Right cardiac atrium (tissue), 5 donors: Measurements from ENCODE around the gene PWWP2B. TPM values are rescaled to one million over a fixed set of nuclear protein-coding genes. Genes with fewer than 3 reads are reported as not detected.
A peak's percentile ranks its signal among the peaks of the same experiment; 100 is the strongest.

ENCODE experiments used
- ATAC-seq, 2 donors: fragments of 200-7000 bp; cut with Tn5 transposase; one replicate each; pipeline versions ENCODE4 v1.8.0 to v1.9.1; 2020; ENCODE audit warnings: moderate library complexity in 2 of 2, mild to moderate bottlenecking in 1 of 2
- DNase-seq, 3 donors: peaks; one replicate each; pipeline ENCODE4 v3.0.0-alpha.2; 2020
- H3K27ac ChIP-seq: one replicate; pipeline ENCODE4 v1.5.1; 2013; ENCODE audit warnings: mild to moderate bottlenecking, low read length, control low read depth, moderate library complexity
- H3K27me3 ChIP-seq: one replicate; pipeline ENCODE4 v1.6.1; 2013; ENCODE audit not compliant: control insufficient read depth, insufficient read depth
- H3K4me1 ChIP-seq: one replicate; pipeline ENCODE4 v1.6.1; 2013; ENCODE audit warnings: low read length; ENCODE audit not compliant: control insufficient read depth, insufficient read depth
- H3K4me3 ChIP-seq: one replicate; pipeline ENCODE4 v1.5.1; 2013; ENCODE audit warnings: low read length, control low read depth
- H3K9me3 ChIP-seq: one replicate; pipeline ENCODE4 v1.6.1; 2013; ENCODE audit warnings: low read length; ENCODE audit not compliant: control insufficient read depth
- WGBS: extraction: QIAGEN DNeasy Blood & Tissue Kit; methylation state at CpG from one replicate; pipeline ENCODE4 v1.1.7; 2013; 5-methylcytosine and 5-hydroxymethylcytosine counted together
- intact Hi-C, 4 donors: fragments of 100-400 bp; cut with DNase I; formaldehyde crosslinking; loops; one replicate each; pipeline versions ENCODE4 v1.11.0 to v1.14.0; 2022 to 2023
- polyA plus RNA-seq: library from polyadenylated mRNA; stranded (reverse); fragments of 200-250 nt; gene quantifications from one replicate; pipeline ENCODE4 v1.2.3, GENCODE V29; 2013
- total RNA-seq, 4 donors: library from RNA; stranded (reverse); fragmentation: NEBNext Ultra II Directional; extraction: Animal tissue kit (Norgen Biotek cat#: 25700); gene quantifications; one replicate each; pipeline ENCODE4 v1.2.1, GENCODE V29; 2021
- donor health status: healthy with polysubstance abuse.
- donor health status: DM: no; HTN: yes; CAD: no.
- donor health status: DM: no; HTN: no; CAD: no.
- donor health status: DM: no; HTN: yes; CAD: no; lungs with severe emphysema.
- donor health status: DM: yes; HTN: yes; CAD: no.

The PWWP2B gene
- total and polyA plus RNA-seq, 5 donors = 7.0 to 10.6 (median 9.1) TPM

- no peak overlapping the region for H3K4me3 ChIP-seq
- no peak overlapping the region for H3K27ac ChIP-seq
- H3K9me3 ChIP-seq = no peaks in the 10 kb centered on the region
- no peaks in the 10 kb centered on the region for H3K27me3 ChIP-seq
- ATAC-seq (peak; percentile 12 to 23), DNase-seq (peak in 1 of 3 donors; percentile 12)
- intact Hi-C loops = loop anchor here in 3 of 4 donors (2.0 to 5.0 kb wide), 2 partner anchors 132 kb away; no protein-coding TSS in a partner anchor
- H3K4me1 ChIP-seq = no peaks in the 10 kb centered on the region
- 93% methylated on average over 32 of the region's 32 CpGs for WGBS
Observed at GRCh38 chr10:132354356-132355094, 42.5 kb upstream of the PWWP2B start.

GRCh38 chr10:132355297-132355696, 41.7 kb upstream of the PWWP2B start:
- Histone ChIP-seq H3K4me3 (no peak overlapping the region), H3K27ac (no peak overlapping the region), H3K27me3 (no peaks in the 10 kb centered on the region), H3K4me1 (no peaks in the 10 kb centered on the region), H3K9me3 (no peaks in the 10 kb centered on the region)
- WGBS = 93% methylated on average over 17 of the region's 17 CpGs
- ATAC-seq (no peak), DNase-seq (peak in 1 of 3 donors; percentile 7)
- intact Hi-C loops = loop anchor here in 2 of 4 donors (2.0 kb wide), 1 partner anchor 132 kb away; no protein-coding TSS in a partner anchor

- intact Hi-C loops = loop anchor here in 2 of 4 donors (2.0 kb wide), 1 partner anchor 133 kb away; no protein-coding TSS in a partner anchor
- Histone ChIP-seq H3K4me1 (no peaks in the 10 kb centered on the region), H3K4me3 (no peak overlapping the region), H3K27me3 (no peaks in the 10 kb centered on the region), H3K9me3 (no peaks in the 10 kb centered on the region), H3K27ac (no peak overlapping the region)
- DNase-seq (no peak), ATAC-seq (no peak)
- 87% methylated on average over 13 of the region's 13 CpGs for WGBS
Observed at GRCh38 chr10:132355754-132356153, 41.2 kb upstream of the PWWP2B start.

- Histone ChIP-seq H3K4me1 (no peaks in the 10 kb centered on the region), H3K27ac (no peak overlapping the region), H3K9me3 (no peaks in the 10 kb centered on the region), H3K4me3 (no peak overlapping the region), H3K27me3 (no peaks in the 10 kb centered on the region)
- 92% methylated on average over 12 of the region's 12 CpGs for WGBS
- DNase-seq (no peak), ATAC-seq (no peak)
- intact Hi-C loops = no loop called here
Observed at GRCh38 chr10:132356621-132357195, 40.3 kb upstream of the PWWP2B start.

- Histone ChIP-seq H3K4me3 (no peak overlapping the region), H3K9me3 (no peaks in the 10 kb centered on the region), H3K27ac (no peak overlapping the region), H3K4me1 (no peaks in the 10 kb centered on the region), H3K27me3 (no peaks in the 10 kb centered on the region)
- no peak for ATAC-seq
- 97% methylated on average over 15 of the region's 15 CpGs for WGBS
- intact Hi-C loops = no loop called here
- DNase-seq = no peak
Observed at GRCh38 chr10:132357286-132358058, 39.5 kb upstream of the PWWP2B start.

GRCh38 chr10:132359305-132360040, 37.5 kb upstream of the PWWP2B start:
- DNase-seq (peak in 2 of 3 donors; percentile 24 to 74), ATAC-seq (peak; percentile 19 to 42)
- 61% methylated on average over 21 of the region's 21 CpGs for WGBS
- H3K9me3 ChIP-seq = no peaks in the 10 kb centered on the region
- no peaks in the 10 kb centered on the region for H3K4me1 ChIP-seq
- intact Hi-C loops = no loop called here
- no peaks in the 10 kb centered on the region for H3K27me3 ChIP-seq
- H3K27ac ChIP-seq = peak overlapping the region; percentile 14
- H3K4me3 ChIP-seq = no peak overlapping the region

GRCh38 chr10:132360766-132361447, 36.1 kb upstream of the PWWP2B start:
- Histone ChIP-seq H3K4me3 (no peak overlapping the region), H3K27me3 (no peaks in the 10 kb centered on the region), H3K27ac (no peak overlapping the region), H3K4me1 (no peaks in the 10 kb centered on the region), H3K9me3 (no peaks in the 10 kb centered on the region)
- 76% methylated on average over 22 of the region's 22 CpGs for WGBS
- intact Hi-C loops = no loop called here
- peak in 2 of 3 donors; percentile 22 to 69 for DNase-seq
- ATAC-seq = peak; percentile 18 to 50

GRCh38 chr10:132361581-132362101, 35.4 kb upstream of the PWWP2B start:
- Histone ChIP-seq H3K4me1 (no peaks in the 10 kb centered on the region), H3K27ac (no peak overlapping the region), H3K4me3 (no peak overlapping the region), H3K9me3 (no peaks in the 10 kb centered on the region), H3K27me3 (no peaks in the 10 kb centered on the region)
- ATAC-seq (no peak), DNase-seq (peak in 1 of 3 donors; percentile 11)
- intact Hi-C loops = no loop called here
- WGBS = 96% methylated on average over 15 of the region's 15 CpGs

GRCh38 chr10:132362151-132362611, 34.8 kb upstream of the PWWP2B start:
- peak in 1 of 3 donors; percentile 10 for DNase-seq

GRCh38 chr10:132363376-132363775, 33.6 kb upstream of the PWWP2B start:
- Histone ChIP-seq H3K9me3 (no peaks in the 10 kb centered on the region), H3K27me3 (no peaks in the 10 kb centered on the region), H3K4me3 (no peak overlapping the region), H3K4me1 (no peaks in the 10 kb centered on the region), H3K27ac (no peak overlapping the region)
- no peak for DNase-seq
- no peak for ATAC-seq
- WGBS = 88% methylated on average over 15 of the region's 15 CpGs
- intact Hi-C loops = no loop called here

More at GRCh38 chr10:132362151-132362611, 34.8 kb upstream of the PWWP2B start:
- no peaks in the 10 kb centered on the region for H3K27me3 ChIP-seq
- intact Hi-C loops = no loop called here
- H3K9me3 ChIP-seq = no peaks in the 10 kb centered on the region
- H3K4me3 ChIP-seq = no peak overlapping the region
- peak in 1 of 2 donors; percentile 17 for ATAC-seq
- 85% methylated on average over 12 of the region's 12 CpGs for WGBS
- H3K4me1 ChIP-seq = no peaks in the 10 kb centered on the region
- H3K27ac ChIP-seq = no peak overlapping the region
